ENCODE data around the gene SLC45A1.

SLC45A1 gene

DNA sequence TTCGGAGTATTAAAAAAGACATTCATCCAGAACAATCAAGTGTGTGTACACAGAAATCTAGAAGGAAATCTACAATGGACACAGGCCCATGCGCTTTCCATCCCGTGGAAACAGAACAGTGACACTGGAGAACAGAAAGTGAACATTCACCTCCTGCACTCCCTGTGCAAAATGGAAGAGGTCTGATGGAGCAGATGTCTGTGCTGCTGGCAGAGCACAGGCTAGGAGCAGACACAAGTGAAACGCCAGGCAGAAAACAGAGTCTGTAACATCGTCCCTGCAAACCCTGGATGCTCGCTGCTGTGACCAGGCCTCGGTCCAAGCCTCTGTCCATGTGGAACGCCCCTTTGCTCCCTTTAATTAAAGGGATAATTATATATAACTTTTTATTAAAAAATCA lies 36.1 kb downstream of the SLC45A1 start:
- TF ChIP-seq, protein P1, sequence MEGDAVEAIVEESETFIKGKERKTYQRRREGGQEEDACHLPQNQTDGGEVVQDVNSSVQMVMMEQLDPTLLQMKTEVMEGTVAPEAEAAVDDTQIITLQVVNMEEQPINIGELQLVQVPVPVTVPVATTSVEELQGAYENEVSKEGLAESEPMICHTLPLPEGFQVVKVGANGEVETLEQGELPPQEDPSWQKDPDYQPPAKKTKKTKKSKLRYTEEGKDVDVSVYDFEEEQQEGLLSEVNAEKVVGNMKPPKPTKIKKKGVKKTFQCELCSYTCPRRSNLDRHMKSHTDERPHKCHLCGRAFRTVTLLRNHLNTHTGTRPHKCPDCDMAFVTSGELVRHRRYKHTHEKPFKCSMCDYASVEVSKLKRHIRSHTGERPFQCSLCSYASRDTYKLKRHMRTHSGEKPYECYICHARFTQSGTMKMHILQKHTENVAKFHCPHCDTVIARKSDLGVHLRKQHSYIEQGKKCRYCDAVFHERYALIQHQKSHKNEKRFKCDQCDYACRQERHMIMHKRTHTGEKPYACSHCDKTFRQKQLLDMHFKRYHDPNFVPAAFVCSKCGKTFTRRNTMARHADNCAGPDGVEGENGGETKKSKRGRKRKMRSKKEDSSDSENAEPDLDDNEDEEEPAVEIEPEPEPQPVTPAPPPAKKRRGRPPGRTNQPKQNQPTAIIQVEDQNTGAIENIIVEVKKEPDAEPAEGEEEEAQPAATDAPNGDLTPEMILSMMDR (IDR thresholded peaks at IDR 0.05) = no peak
- Mint-ChIP-seq H3K27me3 (ENCODE audit: low read depth, poor library complexity) (peaks cover 4% of the 10 kb centered on the region), H3K4me1 (peaks cover 37% of the 10 kb centered on the region), H3K27ac (peak overlapping the region; percentile 95), H3K36me3 (ENCODE audit: low read depth) (peaks cover 54% of the 10 kb centered on the region), H3K4me3 (no peak overlapping the region), H3K9me3 (no peaks in the 10 kb centered on the region)
- no peak for DNase-seq

DNA sequence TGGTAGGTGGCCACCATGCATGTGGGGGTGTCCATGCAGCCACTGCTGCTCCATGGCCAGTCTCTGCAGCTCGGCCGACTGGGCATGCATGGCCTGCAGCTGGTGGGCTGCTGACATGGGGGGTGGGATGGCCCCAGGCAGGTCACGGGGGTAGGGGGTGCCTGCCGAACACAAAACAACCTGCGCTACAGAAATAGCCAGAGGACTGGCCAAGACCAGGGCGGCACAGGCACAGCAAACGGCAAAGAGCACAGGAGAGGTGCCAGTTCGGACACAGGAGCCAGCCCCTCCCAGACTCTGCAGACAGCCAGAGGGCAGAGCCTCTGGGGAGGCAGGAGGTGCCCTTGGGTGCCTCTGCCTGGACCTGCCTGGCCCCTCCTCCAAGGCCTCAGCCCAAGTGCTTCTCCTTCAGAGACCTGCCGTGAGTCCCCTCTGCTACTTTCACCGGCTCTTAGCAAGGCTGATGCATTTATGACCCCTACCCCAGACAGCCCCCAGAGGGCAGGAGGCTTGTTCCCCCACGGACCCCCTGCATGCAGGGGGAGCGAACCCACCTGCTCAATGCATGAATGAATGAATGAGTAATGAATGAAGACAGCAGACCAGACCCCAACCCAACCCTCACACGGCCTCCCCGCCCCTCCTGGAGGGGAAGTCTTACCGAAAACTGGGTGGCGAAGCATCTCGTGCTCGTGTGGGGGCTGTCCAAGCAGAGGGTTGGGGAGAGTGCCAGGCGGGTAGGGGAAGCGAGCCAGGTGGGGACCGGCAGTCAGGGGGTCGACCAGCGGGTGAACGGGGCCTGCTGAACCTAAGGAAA lies 37.7 kb downstream of the SLC45A1 start:
- TF ChIP-seq, protein P1 (IDR thresholded peaks at IDR 0.05) = no peak
- H3K27ac Mint-ChIP-seq = peak overlapping the region; percentile 95
- H3K4me3 Mint-ChIP-seq = no peak overlapping the region
- H3K4me1 Mint-ChIP-seq = peaks cover 30% of the 10 kb centered on the region
- no peaks in the 10 kb centered on the region for H3K9me3 Mint-ChIP-seq
- peaks cover 61% of the 10 kb centered on the region for H3K36me3 Mint-ChIP-seq (ENCODE audit: low read depth)
- H3K27me3 Mint-ChIP-seq (ENCODE audit: low read depth, poor library complexity) = no peaks in the 10 kb centered on the region
- no peak for DNase-seq

DNA sequence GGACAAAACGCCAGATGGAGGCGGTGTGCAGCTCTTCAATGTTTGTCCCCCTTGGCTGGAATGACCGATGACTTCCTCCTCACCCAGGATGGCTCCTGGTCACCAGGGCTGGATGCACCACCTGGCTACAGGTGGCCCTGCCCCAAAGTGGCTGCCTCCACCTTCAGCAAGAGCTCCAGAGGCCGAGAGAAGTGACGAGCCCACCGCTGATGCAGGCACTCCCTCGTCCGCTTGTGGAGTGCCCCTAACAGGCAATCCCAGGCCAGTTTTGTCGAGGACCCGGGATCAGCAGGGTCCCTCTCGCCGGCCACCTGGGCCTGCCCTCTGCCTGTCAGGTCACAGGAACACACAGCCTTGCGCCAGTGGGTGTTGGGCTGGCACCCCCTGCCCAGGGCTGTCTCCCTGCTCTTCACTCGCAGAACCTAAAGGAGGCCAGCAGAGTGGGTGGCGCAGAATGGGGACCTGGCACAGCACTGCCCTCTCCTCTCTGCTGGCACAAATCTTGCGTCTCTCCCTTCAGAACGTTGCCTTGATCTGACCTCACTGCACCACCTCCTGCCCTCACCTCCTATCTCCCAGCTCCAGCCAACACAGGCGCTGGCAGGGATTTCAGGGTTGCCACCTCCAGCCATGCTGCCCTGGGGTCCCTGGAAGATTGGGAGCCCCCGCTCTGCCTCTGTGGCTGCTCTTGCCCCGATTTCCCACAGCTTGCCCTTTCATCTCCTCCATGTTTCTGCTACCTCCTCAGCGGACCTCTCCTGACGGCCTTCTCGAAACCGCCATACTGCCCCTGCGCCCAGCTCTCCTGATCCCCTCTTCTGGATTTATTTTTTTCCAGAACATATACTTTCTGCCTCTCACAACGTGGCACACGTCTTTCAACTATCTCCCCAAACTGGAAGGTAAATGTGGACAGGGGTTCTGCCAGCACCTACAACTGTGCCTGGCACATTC lies 38.6 kb downstream of the SLC45A1 start:
- H3K4me1 Mint-ChIP-seq = peaks cover 28% of the 10 kb centered on the region
- no peaks in the 10 kb centered on the region for H3K27me3 Mint-ChIP-seq (ENCODE audit: low read depth, poor library complexity)
- DNase-seq = no peak
- H3K27ac Mint-ChIP-seq = peak overlapping the region; percentile 25
- TF ChIP-seq, protein P1 (IDR thresholded peaks at IDR 0.05) = no peak
- H3K36me3 Mint-ChIP-seq (ENCODE audit: low read depth) = peaks cover 61% of the 10 kb centered on the region
- no peaks in the 10 kb centered on the region for H3K9me3 Mint-ChIP-seq
- H3K4me3 Mint-ChIP-seq = no peak overlapping the region

DNA sequence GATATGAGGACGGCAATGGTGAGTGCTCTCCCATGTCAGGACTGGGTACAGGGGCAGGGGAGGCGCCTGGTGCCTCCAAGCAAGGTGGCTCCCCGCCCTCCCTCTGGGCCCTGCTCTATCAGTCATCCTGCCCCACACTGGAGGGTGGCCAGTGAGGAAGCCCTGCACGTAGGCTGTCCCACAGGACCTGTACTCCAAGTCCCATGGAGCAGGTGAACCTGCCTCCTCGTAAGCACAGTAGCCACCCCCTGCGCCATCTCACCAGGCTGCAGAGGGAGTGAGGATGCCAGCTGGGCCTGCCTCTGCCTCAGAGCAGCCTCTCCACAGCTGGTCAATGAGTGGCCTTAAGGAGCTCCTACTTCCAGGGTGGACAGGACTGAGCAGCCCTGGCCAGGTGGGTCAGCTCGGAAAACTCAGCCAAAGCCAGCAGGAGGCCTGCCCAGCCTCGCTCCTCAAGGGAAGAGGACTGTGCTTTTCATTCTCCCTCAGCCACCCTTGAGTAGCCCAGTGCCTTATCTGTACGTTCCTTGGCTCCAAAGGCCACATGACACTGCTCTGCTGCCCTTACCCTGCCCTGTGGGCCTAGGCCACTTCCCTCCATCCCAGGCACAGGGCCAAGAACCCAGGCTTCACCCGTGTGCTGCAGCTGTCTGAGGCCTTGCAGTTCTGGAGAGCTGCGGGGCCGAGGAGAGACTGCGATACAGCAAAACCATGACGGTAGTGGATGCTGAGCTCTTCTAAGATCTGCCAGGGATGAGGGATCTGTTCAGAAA lies 39.6 kb downstream of the SLC45A1 start:
- DNase-seq = no peak
- Mint-ChIP-seq H3K27me3 (ENCODE audit: low read depth, poor library complexity) (no peaks in the 10 kb centered on the region), H3K4me3 (no peak overlapping the region), H3K27ac (no peak overlapping the region), H3K36me3 (ENCODE audit: low read depth) (peaks cover 65% of the 10 kb centered on the region), H3K4me1 (peaks cover 29% of the 10 kb centered on the region), H3K9me3 (no peaks in the 10 kb centered on the region)
- TF ChIP-seq, protein P1 (IDR thresholded peaks at IDR 0.05) = no peak

DNA sequence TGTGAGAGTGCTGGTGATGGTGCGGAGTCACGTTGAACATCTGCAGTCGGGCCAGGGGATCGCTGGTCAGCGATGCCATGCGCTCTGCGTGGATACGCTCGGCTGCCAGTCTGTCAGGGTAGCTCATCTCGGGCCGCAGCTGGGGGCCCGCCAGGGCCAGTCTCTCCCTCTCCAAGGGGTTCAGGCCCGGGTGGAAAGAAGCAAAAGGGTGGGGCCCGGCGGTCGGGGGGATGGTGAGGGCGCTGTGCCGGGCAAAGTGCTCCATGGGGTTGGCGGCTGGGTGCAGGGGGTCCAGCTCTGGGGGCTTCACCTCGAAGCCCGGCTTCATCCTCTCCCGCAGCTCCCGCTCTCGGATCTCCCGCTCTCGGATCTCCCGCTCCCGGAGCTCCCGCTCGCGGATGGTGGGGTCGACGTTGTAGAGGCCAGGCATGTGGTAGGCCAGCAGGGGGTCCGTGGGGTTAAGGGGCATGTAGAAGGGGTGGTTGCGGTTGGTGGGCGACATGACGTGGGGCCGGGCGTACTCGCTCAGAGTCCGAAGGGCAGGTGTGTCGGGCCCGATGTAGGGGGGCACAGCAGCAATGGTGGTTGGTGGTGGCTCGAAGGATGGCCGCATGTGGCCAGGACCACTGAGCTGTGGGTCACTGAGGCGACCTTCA lies 40.5 kb downstream of the SLC45A1 start:
- no peaks in the 10 kb centered on the region for H3K27me3 Mint-ChIP-seq (ENCODE audit: low read depth, poor library complexity)
- no peak overlapping the region for H3K27ac Mint-ChIP-seq
- peaks cover 59% of the 10 kb centered on the region for H3K36me3 Mint-ChIP-seq (ENCODE audit: low read depth)
- TF ChIP-seq, protein P1 (IDR thresholded peaks at IDR 0.05) = no peak
- H3K9me3 Mint-ChIP-seq = no peaks in the 10 kb centered on the region
- peaks cover 29% of the 10 kb centered on the region for H3K4me1 Mint-ChIP-seq
- DNase-seq = no peak
- H3K4me3 Mint-ChIP-seq = no peak overlapping the region

Data from nephron progenitor cell (in vitro differentiated cells).